ENCODE measurements around the gene TEC.

- TF ChIP-seq, protein P1, sequence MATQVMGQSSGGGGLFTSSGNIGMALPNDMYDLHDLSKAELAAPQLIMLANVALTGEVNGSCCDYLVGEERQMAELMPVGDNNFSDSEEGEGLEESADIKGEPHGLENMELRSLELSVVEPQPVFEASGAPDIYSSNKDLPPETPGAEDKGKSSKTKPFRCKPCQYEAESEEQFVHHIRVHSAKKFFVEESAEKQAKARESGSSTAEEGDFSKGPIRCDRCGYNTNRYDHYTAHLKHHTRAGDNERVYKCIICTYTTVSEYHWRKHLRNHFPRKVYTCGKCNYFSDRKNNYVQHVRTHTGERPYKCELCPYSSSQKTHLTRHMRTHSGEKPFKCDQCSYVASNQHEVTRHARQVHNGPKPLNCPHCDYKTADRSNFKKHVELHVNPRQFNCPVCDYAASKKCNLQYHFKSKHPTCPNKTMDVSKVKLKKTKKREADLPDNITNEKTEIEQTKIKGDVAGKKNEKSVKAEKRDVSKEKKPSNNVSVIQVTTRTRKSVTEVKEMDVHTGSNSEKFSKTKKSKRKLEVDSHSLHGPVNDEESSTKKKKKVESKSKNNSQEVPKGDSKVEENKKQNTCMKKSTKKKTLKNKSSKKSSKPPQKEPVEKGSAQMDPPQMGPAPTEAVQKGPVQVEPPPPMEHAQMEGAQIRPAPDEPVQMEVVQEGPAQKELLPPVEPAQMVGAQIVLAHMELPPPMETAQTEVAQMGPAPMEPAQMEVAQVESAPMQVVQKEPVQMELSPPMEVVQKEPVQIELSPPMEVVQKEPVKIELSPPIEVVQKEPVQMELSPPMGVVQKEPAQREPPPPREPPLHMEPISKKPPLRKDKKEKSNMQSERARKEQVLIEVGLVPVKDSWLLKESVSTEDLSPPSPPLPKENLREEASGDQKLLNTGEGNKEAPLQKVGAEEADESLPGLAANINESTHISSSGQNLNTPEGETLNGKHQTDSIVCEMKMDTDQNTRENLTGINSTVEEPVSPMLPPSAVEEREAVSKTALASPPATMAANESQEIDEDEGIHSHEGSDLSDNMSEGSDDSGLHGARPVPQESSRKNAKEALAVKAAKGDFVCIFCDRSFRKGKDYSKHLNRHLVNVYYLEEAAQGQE (IDR thresholded peaks at IDR 0.05; ENCODE audit: borderline replicate concordance) = no peak
- TF ChIP-seq CTCF (IDR thresholded peaks at IDR 0.05; ENCODE audit: poor library complexity, severe bottlenecking) (no peak), RAD21 (conservative IDR thresholded peaks at IDR 0.05) (no peak), POLR2AphosphoS5 (IDR thresholded peaks at IDR 0.05) (no peak), EP300 (conservative IDR thresholded peaks at IDR 0.05; ENCODE audit: poor library complexity, severe bottlenecking) (no peak), MXI1 (conservative IDR thresholded peaks at IDR 0.05; ENCODE audit: poor library complexity, severe bottlenecking) (no peak)
Measured at GRCh38 chr4:48205626-48206025, 64.0 kb downstream of the TEC start.
